GM19023 (cell line): ENCODE data around the gene LZTFL1.

Source experiments
- ATAC-seq: cut with Tn5 transposase; IDR thresholded peaks from one replicate; pipeline ENCODE4 v1.9.1; 2021; ENCODE audit warnings: mild to moderate bottlenecking, moderate library complexity; ENCODE audit not compliant: unreplicated experiment

LZTFL1 gene

DNA sequence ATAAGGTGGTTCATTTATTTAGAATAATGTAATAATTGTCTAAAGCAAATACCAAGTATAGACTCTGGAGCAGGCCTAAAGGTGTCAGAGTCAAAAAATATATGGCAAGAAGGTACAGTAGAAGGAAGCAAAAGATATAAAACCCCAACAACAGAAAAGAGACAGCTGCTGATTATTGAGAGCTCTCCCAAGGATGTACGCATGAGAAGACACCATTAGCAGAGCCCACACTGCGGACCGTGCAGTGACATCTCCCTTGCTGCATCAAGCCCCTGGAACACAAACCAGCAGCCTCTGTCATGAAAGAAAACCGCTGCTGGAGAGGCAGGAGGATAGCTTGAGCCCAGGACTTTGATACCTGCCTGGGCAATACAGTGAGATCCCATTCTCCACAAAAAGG is 27.6 kb downstream of the LZTFL1 start:
- no peak for ATAC-seq

DNA sequence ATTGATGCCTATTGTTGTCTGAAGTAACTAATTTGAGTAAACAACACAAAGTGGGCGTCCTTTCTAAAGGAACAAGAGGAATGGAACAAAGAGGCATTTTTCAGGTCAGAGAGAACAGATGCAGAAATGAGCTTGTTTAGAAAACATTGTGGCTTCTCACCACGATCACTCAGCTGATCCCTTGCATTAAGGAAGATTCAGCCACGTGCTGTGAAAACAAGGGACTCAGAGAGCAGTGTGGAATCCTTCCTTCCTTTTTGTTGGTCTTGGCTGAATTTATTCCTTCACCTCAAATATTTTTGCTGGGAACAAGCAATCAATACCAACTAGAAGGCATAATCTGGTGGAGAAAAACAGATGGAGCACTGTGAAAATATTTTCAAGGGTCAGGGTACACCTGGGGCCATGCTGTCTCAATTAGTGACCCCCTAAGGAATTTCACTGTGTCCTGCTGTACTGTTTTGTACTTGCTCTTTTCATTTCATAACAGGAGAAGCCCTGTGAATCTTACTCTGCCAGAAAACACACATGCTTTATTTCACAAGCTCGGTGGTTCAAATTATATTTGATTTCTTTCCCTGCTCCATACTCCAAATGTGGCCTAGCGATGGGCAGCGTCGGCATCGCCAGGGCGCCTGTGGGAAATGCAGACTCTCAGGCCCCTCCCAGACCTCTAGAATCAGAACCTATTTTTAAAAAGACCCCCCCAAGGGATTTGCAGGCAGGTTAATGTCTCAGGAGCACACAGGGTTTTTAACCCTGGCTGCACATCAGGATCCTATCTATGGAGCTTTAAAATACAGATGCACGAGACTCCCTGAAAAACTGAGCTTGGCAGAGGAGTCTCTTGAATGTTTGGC is 34.0 kb downstream of the LZTFL1 start:
- ATAC-seq: no peak

GRCh38 chr3:45807133-45807532 is 34.8 kb downstream of the LZTFL1 start:
- no peak for ATAC-seq

GRCh38 chr3:45806072-45806471 is 35.8 kb downstream of the LZTFL1 start:
- no peak for ATAC-seq

GRCh38 chr3:45803252-45803935 is 38.5 kb downstream of the LZTFL1 start:
- no peak for ATAC-seq

- ATAC-seq: no peak
Observed at GRCh38 chr3:45802146-45802545, 39.8 kb downstream of the LZTFL1 start.

DNA sequence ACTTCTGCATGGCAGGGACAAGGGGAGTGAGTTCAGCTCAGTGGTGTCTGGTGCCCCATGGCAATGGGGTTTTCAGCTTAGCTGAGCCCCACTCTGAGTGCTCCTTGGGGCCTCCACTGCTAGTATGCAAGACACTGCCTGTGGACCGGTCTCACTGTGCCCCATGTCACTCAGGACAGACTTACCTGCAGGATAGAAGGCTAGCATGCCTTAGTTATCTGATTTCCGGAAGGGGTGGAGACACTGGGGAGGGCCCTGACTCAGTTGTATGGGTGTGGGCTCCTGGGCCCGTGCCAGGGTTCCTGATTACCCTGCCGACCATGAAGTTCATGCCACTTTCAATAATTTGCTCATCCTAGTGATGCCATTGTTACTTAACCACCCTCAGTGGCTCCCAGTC is 41.3 kb downstream of the LZTFL1 start:
- ATAC-seq: no peak

- no peak for ATAC-seq
Observed at GRCh38 chr3:45799586-45799985, 42.3 kb downstream of the LZTFL1 start.

DNA sequence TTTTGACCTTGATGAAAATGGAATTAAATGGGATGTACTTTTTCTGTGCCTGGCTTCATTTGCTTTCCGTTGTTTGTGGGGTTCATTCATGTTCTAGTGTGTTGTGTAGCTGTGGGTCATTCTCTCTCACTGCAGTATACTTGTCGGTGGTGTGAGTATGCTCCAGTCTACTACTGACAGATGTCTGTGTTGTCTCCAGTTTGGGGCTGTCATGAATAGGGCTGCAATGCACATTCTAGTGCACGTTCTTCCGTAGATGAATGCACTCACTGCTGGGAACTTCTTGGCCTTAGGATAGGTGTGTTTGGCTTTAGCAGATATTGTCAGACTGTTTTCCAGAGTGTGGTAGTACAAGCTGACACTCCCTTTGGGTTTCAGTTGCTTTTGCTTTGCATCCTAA is 43.9 kb downstream of the LZTFL1 start:
- ATAC-seq: no peak

DNA sequence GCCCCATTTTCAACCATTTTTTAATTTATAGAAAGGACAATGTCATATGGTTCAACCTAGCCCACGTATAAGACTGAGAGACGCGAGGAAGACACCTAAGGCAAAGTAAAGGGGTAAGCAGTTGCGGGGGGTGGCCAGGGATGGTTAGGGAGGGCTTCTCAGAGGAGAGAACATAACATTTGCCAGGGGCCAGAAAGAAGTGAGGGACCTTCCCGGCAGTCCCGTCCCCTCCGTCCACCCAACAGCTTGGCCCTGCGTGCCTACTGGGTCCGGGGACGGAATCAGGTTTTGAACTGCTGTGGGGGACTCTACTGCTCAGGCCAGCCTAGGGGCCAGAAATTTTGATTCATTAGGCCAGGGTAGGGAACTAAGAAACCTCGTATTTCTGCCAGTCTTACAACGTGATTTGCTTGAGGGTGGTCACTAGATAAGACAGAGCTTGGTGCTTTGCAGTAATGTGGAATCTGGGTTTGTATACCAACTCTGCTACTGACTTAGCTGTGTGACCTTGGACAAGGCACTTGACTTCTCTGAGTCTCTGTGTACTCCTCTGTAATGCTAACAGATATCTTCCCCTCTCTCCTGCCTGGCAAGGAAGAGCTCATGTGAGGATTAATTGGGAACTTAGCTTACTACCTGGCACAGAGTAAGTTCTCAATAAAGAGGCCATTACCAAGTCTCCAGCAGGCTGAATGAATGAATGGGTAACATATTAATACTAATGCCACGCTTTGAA is 44.8 kb downstream of the LZTFL1 start:
- ATAC-seq: no peak

GRCh38 chr3:45795882-45796765 is 45.8 kb downstream of the LZTFL1 start, which contains the start of gene SLC6A20:
Gene SLC6A20, minus strand, starts transcription at chr3:45796536. Its CDS starts 117 bp downstream, at chr3:45796419.
- no peak for ATAC-seq

DNA sequence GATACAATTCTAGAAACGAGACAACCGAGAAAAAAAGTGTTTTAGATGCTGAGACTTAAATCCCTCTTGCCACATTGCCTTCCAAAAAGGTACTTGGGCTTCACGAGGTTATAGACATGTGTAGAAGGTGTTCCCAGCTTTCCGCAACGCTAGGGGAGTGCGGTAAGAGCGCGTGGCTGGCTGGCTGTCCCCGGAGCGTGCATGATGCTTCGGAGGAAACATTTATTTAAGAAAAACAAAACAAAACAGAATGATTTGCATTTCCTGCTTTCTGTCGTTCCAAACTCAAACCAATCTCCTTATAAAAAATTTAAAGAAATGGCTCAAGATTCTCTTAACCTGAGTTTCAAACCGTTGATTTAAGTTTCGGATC is 46.4 kb downstream of the LZTFL1 start:
- no peak for ATAC-seq

- ATAC-seq: no peak
Observed at GRCh38 chr3:45794660-45795059, 47.3 kb downstream of the LZTFL1 start.

- ATAC-seq: no peak
Observed at GRCh38 chr3:45794177-45794560, 47.8 kb downstream of the LZTFL1 start.

DNA sequence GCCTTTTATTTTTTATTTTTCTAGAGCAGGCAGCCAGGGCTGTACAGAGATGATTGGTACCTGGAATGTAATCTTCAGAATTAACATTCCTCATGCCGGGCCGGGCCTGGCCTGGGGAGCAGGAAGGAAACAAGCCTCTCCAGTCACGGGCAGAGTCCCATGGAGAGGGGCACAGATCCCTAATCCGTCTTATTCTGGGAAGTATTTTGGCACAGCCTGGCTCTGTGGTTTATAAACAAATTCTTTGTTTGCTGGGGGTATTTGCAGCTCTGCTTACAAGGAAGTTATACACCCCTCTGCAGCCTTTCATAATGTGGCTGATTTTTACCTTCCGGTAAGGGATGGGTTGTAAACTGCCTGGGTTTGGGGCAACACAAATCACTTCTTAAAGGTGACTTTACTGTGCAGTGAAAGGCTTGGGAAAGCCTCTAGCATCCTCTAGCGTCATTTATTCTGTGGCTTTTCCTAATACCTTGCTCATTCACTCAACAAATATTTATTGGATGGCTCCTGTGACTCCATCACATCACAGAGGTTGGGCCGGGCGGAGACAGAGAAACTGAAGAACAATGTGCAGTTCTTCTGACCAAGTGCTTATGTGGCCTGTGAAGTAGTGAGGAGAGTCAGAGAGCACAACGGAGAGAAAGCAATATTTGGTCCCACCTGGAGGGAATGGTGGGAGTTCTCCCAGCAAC is 48.3 kb downstream of the LZTFL1 start:
- no peak for ATAC-seq

- no peak for ATAC-seq
Observed at GRCh38 chr3:45792516-45793172, 49.3 kb downstream of the LZTFL1 start.

DNA sequence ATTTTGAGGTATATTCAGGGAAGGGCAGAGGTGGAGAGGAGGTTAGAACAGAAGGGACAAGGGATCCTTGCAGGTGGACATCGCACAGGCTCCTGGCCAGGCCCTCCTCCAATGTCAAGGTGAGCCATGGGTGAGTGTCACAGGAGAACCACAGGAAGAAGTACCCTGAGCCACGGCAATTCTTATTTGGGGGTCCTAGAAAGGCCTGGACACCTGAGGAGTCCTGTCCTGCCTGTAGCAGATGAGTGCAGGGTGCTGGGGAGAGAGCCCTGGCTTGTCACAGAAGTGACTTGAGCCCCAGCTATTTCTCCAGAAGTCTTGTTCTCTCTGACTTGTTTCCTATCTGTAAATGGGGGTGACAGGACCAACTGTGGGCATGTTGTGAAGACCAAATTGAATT is 49.9 kb downstream of the LZTFL1 start:
- no peak for ATAC-seq

DNA sequence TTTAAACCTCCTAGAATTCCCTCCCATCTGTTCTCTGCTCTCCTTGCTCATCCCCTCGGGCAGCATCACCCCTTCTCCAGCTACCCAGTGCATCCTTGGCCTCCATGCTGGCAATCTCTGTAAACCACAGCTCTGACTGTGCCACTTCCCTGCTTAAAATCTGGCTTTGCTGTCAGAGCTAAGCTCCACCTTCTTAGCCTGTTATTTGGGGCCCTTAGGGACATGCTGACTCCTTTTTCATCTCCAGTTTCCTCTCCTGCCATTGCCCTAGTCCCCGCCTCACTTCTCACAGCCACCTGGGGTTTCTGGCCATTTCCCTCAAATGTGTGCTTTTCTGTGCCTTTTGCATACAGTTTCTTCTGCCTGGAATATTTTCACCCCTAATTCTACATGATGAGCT is 51.3 kb downstream of the LZTFL1 start:
- ATAC-seq: no peak

DNA sequence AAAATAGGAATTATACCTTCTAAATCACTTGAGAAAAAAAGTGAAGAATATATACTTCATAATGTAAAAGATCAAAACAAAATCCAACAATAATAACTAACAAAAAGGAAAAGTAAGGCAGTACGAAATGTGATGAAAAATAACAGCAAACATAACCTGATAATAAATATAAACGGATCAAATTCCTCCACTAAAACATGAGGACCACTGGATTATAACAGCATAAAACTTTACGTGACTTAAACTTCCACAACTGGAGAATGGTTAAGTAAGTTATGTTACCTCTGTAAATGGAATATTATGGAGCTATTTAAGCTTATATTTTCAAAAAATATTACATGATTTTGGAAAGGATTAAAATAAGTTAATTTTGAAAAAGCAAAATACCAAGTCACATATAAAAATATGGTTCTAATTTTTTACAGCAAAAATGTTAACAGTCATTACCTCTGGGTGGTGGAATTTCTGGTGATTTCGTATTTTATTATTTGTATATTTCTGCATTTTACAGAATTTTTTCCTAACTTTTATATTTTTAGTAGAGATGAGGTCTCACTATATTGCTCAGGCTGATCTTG is 52.6 kb downstream of the LZTFL1 start:
- ATAC-seq: no peak
